GM21717 (cell line): ENCODE results near the gene ZFAND3.

Experiments
- ATAC-seq: cut with Tn5 transposase; IDR thresholded peaks from one replicate; pipeline ENCODE4 v1.9.1; 2021; ENCODE audit warnings: mild to moderate bottlenecking, moderate library complexity; ENCODE audit not compliant: unreplicated experiment

Gene ZFAND3

DNA sequence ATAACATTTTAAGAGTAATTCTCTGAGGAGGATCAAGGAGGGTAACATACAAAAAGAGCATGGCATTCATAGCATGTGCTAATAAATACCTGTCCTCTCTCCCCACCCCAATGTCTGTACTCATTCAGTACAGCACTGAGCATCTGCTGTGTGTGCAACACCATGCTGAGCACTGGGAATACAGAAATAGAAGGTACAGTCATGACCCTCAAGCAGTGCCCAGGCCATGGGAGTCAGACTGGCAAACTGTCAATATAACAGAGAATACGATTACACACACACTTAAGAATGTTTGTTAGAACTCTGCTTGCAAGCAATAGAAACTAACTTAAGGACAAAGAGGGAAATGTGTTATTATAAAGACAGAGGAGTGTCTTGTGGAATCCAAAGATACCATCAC lies 24.7 kb upstream of the ZFAND3 start:
- no peak for ATAC-seq

DNA sequence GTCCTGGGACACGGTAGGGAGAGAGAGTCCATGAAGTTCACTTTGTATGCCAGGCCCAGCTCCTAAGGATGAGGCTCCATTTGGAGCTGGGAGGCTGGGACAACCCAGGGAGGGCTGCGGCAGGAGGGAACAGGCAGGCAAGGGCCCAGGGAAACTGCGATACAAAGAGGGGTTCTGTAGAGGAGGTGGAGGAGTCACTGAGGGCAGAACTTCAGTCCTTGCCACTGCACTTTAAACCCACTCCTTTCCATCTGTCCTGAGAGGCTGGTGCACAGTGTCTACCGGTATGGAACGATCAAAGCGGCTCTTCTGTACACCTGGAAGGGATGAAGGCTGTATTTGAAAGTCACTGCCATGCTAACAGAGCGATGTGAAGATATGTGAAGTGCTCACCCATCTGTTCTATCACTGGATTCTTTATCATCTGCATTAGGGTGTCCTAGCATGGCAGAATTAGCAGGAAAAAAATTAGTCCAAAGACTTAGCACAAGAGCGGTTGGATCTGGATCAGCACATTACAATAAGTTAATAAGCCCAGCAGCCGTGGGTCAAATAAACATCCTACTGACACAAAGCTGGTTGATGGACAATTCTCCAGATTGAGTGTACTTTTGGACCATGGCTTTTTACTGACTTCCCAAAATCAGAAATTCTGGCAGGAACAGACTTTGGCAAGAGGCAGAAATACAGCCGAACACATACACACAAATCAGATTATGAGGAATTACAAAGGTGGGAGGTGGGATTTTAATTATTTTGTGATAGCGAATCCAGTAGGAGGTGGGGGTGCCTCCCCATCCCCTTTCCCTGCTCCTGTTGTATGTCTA lies 20.9 kb upstream of the ZFAND3 start:
- ATAC-seq: no peak

DNA sequence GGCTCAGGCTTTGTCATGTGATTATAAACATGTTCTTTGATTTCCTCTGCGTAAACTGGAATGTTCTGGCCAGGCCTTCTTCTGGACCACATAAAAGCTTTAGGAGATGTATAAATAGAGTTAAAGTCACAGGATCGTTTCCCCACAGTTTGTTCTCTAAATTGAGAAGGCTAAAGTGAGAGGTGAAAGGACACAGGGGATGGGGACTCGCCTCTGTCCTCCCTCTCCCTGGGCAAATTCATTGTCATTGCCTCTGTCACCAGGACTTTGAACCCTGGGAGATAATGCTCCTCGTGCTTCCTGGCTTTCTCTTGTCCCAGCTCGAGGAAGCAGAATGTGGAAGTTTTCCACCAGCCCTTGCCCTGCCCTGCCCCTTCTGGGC lies 20.3 kb upstream of the ZFAND3 start:
- no peak for ATAC-seq

DNA sequence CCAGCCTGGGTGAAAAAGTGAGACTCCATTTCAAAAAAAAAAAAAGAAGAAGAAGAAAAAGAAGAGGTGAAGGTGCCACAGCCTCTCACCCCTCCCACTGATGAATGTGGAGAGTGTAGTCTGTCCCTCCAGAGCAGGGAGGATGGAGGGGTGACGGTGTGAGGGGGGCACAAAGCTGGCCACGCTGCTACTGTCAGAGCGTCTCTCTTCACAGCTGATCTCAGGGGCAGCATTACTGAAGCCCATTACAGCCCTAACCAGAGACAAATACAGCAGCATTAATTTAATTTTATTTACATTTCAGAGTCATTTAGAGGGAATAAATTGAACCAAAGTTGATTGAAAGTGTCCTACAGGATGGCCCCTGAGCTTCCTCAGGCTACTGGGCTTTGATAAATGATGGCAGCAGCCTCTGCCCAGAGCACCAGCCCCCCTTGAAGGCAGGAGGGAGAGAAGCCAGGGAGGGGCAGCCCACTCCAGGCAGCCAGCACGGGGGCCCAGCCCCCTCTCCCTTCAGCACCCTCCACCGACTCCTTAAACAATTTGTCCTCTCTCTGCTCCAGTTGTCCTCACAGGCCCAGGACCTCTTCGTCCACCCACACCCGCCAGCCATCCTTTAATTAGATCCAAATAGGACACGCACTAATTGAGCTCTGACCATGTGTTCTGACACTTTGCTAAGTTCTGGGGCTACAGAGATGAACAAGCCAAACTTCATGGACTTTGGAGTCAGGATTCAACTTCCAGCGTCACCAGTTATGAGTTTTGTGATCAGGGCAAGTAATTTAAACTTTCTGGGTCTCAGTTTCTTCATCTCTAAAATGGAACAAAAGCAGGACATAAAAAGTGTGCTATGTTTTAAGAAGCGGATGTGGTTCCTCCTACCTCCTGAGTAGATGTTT lies 18.6 kb upstream of the ZFAND3 start:
- ATAC-seq: no peak

DNA sequence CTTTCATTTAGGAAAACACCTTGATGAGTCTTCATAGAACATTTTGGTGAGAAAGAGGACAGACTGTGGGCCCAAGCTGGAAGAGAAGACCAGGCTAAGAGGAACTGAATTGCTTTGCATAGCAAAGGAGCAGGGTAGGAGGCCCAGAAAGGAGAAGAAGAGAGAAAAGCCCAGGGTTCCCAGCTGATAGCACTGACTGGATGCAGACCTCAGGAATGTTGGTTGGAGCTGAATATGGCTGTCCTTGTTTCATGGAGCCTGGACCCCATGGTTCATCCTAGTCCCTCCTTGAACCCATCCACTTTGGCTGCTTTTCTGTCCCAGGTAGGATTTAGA lies 18.0 kb upstream of the ZFAND3 start:
- no peak for ATAC-seq

DNA sequence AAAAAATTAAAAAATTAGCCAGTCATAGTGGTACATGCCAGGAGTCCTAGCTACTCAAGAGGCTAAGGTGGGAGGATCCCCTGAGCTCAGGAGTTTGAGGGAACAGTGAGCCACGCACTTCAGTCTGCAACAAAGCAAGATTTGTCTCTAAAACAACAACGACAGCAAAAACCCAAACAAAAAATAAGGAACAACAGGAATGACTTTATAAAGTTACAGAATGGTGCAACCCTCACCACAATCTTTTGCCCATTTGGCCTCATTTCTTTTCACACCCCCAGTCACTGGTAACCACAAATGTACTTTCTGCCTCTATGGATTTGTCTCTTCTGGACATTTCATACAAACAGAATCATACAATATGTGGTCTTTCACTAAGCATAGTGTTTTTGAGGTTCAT lies 16.7 kb upstream of the ZFAND3 start:
- ATAC-seq: no peak

DNA sequence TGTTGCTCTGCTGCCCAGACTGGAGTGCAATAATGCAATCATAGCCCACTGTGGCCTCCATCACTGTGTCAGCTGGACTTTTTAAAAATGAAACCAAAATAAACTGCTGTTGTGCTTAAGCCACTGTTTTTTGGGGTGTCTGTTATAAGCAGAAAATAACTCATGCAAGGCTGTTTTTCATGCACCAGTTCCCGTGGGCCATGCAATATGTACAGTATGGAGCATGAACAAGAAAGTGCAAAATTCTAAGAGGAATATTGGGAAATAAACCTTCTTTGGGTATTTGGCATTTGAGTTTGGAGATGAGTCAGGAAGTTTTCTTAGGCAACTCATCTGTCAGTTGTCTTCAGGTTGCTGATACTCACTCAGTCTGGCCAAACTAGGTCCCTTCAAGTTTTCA lies 14.9 kb upstream of the ZFAND3 start:
- no peak for ATAC-seq

DNA sequence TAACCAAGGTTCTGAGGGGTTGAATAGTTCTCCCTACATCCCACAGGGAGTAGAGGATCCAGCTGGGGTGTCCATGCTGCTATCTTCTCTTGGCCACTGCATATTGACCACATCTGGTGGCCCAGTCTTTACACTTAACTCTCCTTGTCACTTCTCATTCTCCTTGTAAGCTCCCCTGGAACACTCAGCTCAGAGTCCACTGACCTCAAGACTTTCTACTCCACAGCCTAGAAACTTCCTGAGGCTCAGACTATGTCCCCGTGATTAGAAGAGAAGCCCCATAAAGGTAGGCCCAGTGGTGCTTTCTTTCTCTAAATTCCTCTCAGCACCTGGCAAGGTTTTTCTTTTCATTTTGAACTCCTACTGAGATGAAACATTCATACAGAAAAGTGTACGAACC lies 13.3 kb upstream of the ZFAND3 start:
- ATAC-seq: no peak

DNA sequence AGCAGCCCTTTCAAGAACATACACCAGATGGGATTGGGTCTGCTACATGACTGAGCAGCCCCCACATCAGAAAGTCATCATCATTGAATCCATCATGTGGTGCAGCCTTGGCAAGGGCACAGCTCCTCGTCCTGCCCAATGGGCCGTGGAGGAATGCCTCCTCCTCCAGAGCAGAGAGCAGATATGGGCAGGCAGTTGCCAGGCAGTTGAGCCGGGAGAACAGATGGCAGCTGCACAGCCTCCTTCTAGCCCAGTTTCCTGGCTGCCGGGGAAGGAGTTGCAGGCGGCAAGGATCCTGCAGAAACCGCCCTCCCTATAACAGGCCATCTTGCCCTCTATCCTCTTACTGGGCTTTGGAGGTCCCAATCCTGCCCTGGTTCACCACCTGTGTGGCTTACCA lies 11.9 kb upstream of the ZFAND3 start:
- no peak for ATAC-seq

DNA sequence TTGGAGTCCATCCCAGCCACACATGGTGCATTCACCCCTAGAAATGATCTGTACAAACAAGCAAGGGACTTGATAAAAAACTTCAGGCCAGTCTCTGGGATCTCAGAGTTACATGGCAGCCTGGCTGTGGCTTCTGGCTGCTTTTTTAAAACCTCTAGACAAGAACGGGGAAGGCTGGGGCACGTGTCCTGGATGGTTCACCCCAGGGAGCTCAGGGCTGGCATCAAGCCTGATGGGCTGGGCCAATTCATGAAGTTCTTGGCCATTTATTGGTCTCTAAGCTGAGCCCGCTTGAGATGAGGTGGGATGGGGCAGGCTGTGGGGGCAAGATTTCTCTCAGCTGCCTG lies 10.4 kb upstream of the ZFAND3 start:
- ATAC-seq: no peak

DNA sequence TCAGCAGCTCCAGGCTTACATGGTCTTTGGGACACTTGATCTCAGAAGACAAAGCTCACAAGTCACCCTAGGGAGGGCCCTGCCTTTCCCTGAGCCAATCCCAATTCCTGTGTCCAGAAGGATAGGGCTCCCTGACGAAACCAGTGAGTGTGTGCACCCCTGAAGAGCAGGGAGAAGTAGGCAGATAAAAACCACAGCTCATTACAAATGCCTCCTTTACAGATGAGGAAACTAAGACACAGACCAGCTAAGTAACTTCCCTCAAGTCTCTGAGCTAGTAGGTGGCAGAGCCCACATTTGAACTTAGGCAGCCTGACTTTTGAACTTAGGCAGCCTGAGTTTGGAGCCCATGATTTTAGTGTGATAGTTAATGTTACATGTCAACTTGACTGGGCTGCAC lies 6.7 kb upstream of the ZFAND3 start:
- no peak for ATAC-seq

DNA sequence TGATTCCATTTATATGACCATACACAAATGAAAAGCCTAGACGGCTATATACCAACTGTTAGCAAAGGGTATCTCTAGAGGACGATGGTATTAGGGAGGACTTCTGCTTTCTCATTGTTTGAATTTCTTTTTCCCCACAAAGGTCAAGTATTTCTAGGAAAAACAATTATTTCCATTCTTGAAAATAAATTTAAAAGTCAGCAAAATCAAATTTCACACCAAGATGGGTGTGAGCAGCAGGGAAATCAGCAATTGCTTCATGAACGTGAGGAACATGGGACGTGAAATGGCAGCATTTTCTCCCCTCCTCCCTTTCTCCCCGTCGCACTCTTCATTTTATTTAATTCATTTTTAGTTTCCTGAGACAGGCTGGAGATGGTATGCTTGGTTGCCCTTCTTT lies 5.2 kb upstream of the ZFAND3 start:
- no peak for ATAC-seq

DNA sequence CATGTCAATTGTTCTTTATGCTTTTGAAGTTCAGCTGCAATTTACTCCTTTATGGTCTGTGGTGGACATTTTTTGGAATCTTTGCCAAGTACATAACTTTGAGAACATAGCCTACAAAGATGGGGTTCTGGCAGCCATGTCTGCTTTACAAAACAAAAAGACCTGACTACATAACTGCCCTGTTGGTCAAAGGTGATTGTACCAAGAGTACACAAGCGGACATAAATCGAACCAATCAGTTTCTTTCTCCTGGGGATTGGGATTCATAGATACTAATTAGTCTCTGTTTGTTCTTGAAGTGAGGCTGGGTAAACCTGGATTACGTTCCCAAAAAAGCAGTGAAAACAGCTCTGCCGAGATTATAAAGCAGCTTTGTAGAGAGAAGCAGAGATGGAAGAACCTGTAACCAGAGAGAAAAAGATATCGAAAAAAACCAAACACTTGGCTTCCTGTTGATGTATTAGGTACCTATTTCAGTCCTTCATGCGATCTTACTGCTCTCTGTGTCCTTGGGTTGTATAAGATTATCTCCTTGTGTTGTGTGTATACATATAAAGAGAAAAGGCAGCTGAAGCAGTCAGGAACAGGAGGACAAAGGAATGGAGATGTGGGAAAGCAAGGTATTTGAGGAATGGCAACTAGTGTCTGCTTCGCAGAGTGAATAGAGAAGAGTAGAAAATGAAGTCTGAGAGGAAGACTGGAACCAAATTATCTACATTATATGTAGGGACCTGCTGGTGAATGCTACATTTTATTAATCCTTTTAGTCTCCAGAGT lies 2.7 kb upstream of the ZFAND3 start:
- ATAC-seq: no peak

DNA sequence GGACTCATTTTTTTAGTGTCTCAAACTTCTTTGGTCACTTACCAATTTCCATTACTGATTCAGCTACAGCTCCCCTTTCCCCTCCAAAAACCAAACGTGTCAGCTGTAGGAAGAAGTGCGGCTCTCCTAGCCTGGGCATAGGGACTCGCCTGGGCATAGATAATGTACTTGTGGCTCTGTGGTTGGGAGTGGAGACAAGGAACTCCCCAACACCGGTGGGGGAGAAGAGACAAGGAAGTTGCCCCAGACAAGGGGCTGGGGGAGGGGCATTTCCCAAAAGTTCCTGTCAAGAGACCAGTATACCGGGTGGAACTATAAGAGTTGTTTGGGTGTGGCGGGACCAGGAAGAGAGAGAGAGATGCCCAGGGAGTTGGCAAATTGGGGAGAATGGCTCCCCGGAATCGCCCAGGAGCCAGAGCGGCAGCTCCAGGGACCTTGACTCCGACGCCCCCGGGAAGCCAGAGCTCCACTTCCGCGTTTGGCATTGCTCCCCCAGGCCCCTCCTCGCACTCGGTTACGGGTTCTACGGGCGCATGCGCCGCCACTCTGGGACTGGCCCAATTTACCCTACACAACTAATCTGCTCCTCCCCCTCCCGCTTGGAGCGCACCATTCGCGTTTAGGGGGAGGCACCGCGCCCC lies 871 bp upstream of the ZFAND3 start:
- ATAC-seq: peak; percentile 74

DNA sequence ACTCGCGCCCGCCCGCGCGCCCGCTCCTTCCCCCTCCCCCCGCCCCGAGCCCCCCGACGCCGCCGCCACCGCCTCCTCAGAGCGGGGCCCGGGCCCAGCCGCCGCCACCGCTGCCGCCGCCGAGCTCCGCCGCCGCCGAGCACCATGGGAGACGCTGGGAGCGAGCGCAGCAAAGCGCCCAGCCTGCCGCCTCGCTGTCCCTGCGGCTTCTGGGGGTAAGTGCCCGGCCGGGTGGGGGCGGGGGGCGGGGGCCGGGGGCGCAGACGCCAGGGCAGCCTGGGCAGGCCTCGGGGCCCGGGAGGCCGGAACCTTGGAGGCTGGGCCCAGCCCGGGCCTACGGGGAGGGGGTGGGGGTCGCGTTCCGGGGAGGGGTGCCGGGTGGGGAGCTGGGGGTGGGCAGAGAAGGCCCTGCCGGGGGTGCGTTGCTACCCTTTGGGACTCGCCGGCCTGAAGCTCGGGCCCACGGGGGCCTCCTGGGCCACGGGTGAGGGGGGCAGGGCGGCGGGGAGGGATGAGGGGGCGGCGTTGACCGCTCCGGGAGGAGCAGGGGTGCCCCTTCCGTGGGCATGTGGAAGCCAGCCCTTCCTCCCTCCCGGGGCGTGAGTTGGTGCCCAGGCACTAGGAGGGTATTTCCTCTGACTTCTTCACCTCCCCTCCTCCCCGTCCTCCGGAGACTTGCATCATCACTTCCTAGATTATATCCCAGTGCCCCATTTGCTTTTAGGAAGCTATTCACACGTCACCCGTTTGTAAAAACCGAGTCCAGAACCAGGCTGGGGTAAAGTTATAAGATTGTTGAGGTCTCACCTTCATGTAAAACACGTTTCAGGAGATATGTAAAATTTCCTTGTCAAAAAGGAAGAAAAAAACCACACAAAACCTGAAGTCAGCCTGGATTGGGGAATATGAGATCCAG lies 533 bp downstream of the ZFAND3 start:
- ATAC-seq: peak; percentile 8

DNA sequence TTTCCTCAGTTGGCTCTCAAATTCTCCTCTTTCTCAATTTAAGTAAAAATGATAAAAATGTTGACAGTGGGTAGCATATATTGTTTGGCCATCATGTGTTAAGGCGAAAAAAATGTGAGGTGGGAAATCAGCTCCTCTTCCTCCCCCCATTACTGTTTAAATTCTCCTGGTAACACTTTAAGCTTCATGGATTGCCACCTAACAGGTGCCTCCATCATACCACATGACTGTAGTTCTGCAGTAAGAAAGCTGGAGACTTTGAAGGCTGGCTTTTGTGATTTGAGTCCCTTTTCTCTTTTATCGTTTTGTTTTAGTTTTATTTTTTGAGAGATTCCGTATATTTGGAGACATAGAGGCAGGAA lies 1.2 kb downstream of the ZFAND3 start:
- ATAC-seq: no peak

DNA sequence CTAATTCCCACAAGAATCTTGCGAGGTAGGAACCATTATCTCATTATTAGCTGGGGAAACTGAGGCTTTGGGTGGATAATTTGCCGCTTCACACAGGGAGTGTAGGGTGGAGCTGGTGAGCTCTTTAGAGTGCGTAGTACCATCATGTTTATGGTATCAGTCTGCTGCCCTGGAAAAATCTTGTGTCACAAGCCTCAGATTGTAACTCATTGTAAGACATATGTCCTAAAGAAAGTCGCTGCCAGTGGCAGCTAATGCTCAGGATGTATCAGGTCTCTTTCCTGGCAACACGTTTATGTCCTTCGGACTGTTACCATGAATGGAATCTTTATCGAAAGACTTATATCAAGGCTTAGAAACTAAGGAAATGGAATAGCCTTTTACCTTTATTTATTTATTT lies 1.9 kb downstream of the ZFAND3 start:
- no peak for ATAC-seq

DNA sequence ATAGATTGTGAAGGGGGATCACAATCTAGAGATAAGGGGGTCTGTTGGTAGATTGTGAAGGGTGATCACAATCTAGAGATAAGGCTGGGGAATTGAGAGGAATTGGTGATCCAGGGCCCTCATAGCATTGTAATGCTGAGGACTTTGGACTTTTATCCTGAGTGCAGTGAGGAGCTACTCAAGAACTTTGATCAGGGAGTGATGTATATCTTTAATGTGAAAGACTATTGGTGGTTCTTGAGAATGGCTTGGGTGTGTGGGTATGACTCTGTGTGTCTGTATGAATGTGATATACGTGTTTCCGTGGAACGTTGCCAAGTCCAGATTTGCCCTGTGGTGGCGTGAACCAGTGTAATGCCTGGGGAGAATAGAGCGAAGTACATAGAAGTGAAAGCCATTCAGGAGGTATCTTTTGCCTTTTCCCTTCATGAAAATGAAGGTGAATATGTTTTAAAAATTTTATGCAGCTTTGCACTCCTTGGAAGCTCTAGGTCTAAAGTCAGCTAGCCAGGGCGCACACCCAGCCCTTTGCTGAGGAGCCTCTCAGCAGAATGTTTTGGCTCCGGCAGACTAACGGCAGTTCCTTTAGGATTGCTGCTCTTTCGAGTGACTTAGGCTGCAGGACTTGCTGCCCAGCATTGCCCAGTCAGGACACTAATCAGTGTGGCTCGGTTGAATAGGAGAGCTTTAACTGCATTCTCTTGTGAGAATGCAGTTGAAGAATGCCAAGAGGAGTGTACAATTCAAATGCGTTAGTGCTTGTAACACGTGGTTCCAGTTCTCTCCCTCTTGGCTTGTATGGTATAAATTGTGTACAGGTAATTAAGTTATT lies 3.5 kb downstream of the ZFAND3 start:
- ATAC-seq: no peak

DNA sequence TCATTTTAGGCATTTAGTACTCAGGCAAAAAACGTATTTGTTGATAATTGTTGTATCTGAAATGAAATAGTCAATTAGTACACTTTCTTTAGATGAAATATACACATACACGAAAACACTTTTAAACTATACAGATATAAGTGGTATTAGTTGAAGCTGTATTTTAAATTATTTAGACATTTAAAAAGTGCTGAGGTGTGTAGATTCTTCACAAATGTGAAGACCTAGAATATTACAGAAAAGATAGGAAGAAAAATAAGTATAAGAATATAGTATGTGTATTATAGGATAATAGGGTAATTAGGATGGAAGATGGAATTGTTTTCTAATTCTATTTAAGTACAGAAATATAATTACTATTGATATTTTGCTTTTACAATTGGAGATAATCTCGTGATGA lies 4.6 kb downstream of the ZFAND3 start:
- no peak for ATAC-seq
